ENCODE measurements around the gene BCORL1.
A peak's percentile ranks its signal among the peaks of the same experiment; 100 is the strongest.

Gene BCORL1

DNA sequence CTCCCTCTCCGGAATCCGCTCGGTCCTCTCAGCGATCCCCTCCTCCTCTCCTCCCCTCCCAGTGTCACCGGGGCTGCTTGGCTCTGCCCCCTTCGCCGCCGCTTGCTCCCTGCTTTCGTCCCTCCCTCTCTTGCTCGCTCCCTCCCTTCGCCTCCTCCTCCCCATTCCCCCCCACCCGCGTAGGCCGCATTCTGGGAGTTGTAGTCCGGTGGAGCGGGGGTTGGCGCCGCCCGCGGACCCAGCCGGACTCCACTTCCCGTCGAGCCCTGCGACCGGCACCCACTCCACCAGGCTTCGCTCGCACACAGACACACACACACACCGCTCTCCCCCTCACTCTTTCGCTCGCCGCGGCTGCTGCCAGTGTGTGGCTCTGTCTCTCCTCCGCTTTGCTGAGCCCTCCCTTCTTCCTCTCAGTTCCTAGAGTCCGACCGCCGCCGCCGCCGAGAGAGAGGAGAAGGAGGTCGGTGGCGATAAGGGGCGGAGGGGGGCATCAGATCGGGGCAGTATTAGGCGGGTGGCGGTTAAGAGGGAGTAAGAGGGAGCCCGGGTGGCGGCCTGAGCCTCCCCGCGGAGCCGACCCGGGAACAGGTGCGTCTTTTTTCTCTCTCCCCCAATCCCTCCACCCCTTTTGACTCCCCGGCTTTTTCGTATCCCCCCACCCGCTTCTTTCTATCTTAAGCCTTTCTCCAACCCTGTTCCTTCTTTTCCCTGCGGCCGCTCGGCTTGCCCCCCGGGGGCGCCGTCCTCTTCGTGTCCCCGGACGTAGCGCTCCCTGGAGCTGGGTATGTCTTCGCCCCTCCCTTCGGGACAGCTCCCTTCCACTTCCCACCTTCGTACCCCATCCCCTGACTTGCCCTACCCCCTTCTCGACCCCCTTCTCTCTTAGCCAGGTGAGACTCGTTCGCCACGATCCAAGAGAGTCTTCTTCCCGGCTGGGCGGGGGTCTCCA lies at the start of gene BCORL1:
BCORL1 (plus strand) TSS at position 336 of the 952 bp plus-strand sequence. CDS start 22,597 bp downstream, outside the sequence.
- Mint-ChIP-seq H3K4me1 (ENCODE audit: low read depth) (peaks cover 15% of the 10 kb centered on the region), H3K27me3 (no peaks in the 10 kb centered on the region), H3K4me3 (peak within 1 kb of the TSS; percentile 76), H3K9me3 (no peaks in the 10 kb centered on the region), H3K27ac (peak within 1 kb of the TSS; percentile 58), H3K36me3 (ENCODE audit: low read depth) (no peaks in the 10 kb centered on the region)

DNA sequence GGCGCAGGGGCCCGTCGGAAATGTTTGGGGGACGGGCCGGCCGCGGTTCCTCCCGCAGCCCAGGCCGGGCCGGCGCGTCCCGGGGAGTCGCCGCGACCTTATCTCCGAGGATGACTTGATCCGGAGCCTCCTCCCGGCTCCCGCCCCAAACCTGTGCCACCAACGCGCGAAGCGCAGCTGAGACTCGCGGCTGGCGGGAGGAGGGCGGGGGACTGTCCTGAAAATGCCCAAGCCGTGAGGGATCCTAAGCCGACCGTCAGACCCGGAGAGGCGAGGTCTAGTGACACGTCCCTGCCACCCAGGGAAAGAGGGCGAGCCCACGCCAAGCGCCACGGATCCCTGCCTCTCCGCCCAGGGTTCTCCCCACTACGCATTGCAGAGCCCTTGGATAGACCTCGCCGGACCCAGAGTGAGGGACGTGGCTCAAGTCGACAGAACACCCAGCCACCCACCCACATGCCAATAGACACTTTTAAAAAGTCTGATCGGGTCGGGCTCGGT lies 49.6 kb upstream of the BCORL1 start:
- Mint-ChIP-seq H3K27me3 (peaks cover 4% of the 10 kb centered on the region), H3K4me1 (ENCODE audit: low read depth) (peaks cover 3% of the 10 kb centered on the region), H3K36me3 (ENCODE audit: low read depth) (peaks cover 10% of the 10 kb centered on the region), H3K4me3 (no peak overlapping the region), H3K9me3 (no peaks in the 10 kb centered on the region), H3K27ac (no peak overlapping the region)

GRCh38 chrX:129933700-129934099 lies 48.7 kb upstream of the BCORL1 start:
- peaks cover 7% of the 10 kb centered on the region for H3K36me3 Mint-ChIP-seq (ENCODE audit: low read depth)
- H3K4me3 Mint-ChIP-seq, result peak overlapping the region; percentile 59
- H3K4me1 Mint-ChIP-seq (ENCODE audit: low read depth), result peaks cover 9% of the 10 kb centered on the region
- H3K9me3 Mint-ChIP-seq, result no peaks in the 10 kb centered on the region
- H3K27ac Mint-ChIP-seq, result no peak overlapping the region
- peaks cover 4% of the 10 kb centered on the region for H3K27me3 Mint-ChIP-seq

- H3K27me3 Mint-ChIP-seq, result peaks cover 4% of the 10 kb centered on the region
- H3K4me3 Mint-ChIP-seq, result no peak overlapping the region
- H3K36me3 Mint-ChIP-seq (ENCODE audit: low read depth), result no peaks in the 10 kb centered on the region
- no peaks in the 10 kb centered on the region for H3K9me3 Mint-ChIP-seq
- no peak overlapping the region for H3K27ac Mint-ChIP-seq
- H3K4me1 Mint-ChIP-seq (ENCODE audit: low read depth), result peaks cover 9% of the 10 kb centered on the region
These were observed 48.0 kb upstream of the BCORL1 start for GRCh38 chrX:129934461-129934860.

DNA sequence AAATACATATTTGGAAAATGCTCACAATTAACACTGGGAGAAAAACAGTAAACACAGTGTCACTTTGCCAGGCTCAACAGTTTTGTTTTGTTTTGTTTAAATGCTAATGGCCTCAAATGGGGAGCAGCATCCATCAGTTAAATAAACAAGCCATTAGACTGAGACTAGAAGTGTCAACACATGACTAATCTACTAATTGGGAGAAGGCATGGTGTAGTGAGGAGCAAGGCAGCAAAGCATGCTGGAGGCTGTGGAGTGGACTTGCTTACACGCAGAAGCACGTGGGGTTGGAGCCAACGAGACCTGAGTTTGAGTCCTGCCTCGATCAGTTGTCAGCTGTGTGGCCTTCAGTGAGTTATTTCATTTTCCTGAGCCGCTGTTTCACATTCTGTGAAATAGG lies 47.5 kb upstream of the BCORL1 start:
- Mint-ChIP-seq H3K4me1 (ENCODE audit: low read depth) (peaks cover 9% of the 10 kb centered on the region), H3K27me3 (peaks cover 4% of the 10 kb centered on the region), H3K4me3 (no peak overlapping the region), H3K9me3 (no peaks in the 10 kb centered on the region), H3K27ac (no peak overlapping the region), H3K36me3 (ENCODE audit: low read depth) (no peaks in the 10 kb centered on the region)

- Mint-ChIP-seq H3K36me3 (ENCODE audit: low read depth) (no peaks in the 10 kb centered on the region), H3K27ac (no peak overlapping the region), H3K9me3 (no peaks in the 10 kb centered on the region), H3K4me1 (ENCODE audit: low read depth) (peaks cover 5% of the 10 kb centered on the region), H3K27me3 (peaks cover 4% of the 10 kb centered on the region), H3K4me3 (no peak overlapping the region)
These were observed 44.4 kb upstream of the BCORL1 start for GRCh38 chrX:129938081-129938480.

DNA sequence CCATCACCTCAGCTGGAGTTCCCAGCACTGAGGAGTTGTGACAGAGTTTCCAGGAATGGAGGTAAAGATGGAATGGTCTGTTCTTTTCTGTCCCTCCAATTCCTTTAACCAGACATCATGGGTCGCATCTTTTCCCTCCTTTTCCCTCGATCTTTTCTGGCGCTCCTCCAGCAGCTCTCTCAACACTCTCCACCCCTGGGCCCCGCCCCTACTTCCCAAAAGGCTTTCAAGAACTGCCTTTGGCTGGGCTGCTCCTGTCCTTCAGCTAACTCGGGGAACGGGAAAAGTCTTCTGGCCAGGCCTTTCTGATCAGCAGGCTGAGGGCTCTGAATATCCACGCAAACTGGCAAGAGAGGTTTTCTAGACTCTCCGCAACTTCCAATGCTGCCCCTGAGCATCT lies 42.4 kb upstream of the BCORL1 start:
- Mint-ChIP-seq H3K36me3 (ENCODE audit: low read depth) (no peaks in the 10 kb centered on the region), H3K4me1 (ENCODE audit: low read depth) (peaks cover 5% of the 10 kb centered on the region)

GRCh38 chrX:129940721-129941120 lies 41.7 kb upstream of the BCORL1 start:
- Mint-ChIP-seq H3K36me3 (ENCODE audit: low read depth) (no peaks in the 10 kb centered on the region), H3K27me3 (no peaks in the 10 kb centered on the region), H3K4me1 (ENCODE audit: low read depth) (peaks cover 5% of the 10 kb centered on the region), H3K4me3 (no peak overlapping the region), H3K27ac (no peak overlapping the region), H3K9me3 (no peaks in the 10 kb centered on the region)

More for the DNA sequence above, 42.4 kb upstream of the BCORL1 start:
- Mint-ChIP-seq H3K27ac (no peak overlapping the region), H3K4me3 (no peak overlapping the region), H3K27me3 (no peaks in the 10 kb centered on the region), H3K9me3 (no peaks in the 10 kb centered on the region)

- Mint-ChIP-seq H3K27ac (no peak overlapping the region), H3K4me1 (ENCODE audit: low read depth) (no peaks in the 10 kb centered on the region), H3K36me3 (ENCODE audit: low read depth) (no peaks in the 10 kb centered on the region), H3K9me3 (no peaks in the 10 kb centered on the region), H3K4me3 (no peak overlapping the region), H3K27me3 (no peaks in the 10 kb centered on the region)
These were observed 37.3 kb upstream of the BCORL1 start for GRCh38 chrX:129945131-129945530.

DNA sequence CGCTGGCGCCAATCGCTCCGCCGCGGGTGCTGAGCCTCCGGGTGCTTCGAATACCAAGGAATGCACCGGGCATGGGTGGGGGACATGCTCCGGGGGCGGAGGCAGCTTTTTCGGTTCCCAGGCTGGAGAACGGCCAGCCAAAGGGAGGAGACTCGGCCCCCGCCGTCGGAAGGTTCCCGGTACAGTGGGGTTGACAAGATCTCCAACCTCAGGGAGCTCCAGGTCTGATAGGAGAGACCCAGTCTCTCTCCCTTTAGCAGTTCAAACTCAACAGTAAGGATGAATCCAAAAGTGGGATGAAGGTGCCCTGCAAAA lies 29.1 kb upstream of the BCORL1 start:
- no peaks in the 10 kb centered on the region for H3K27me3 Mint-ChIP-seq
- H3K27ac Mint-ChIP-seq, result no peak overlapping the region
- H3K4me3 Mint-ChIP-seq, result peak overlapping the region; percentile 59

GRCh38 chrX:129953881-129954280 lies 28.6 kb upstream of the BCORL1 start:
- Mint-ChIP-seq H3K4me3 (peak overlapping the region; percentile 59), H3K36me3 (ENCODE audit: low read depth) (no peaks in the 10 kb centered on the region), H3K9me3 (no peaks in the 10 kb centered on the region), H3K27ac (no peak overlapping the region), H3K27me3 (no peaks in the 10 kb centered on the region), H3K4me1 (ENCODE audit: low read depth) (peaks cover 9% of the 10 kb centered on the region)

More for the DNA sequence above, 29.1 kb upstream of the BCORL1 start:
- H3K9me3 Mint-ChIP-seq, result no peaks in the 10 kb centered on the region
- no peaks in the 10 kb centered on the region for H3K36me3 Mint-ChIP-seq (ENCODE audit: low read depth)
- H3K4me1 Mint-ChIP-seq (ENCODE audit: low read depth), result peaks cover 9% of the 10 kb centered on the region

DNA sequence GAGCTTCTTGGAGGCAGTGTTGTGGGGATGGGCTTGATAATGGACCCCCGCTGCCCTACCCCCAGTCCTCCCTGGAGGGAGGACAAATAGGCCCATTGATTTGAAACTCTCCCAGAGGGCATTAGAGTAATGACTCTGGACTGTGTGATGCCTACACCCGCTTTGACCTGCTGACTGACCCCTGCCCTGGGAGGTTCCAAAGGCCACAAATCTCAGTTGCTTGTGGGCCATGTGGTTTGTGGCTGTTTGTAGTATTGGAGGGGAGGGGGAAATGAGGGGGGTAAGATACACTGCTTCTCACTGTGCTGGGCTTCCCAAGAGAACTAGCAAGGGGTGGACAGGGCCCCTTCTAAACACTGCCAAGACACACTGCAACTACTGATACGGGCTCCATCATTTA lies 27.6 kb upstream of the BCORL1 start:
- H3K4me3 Mint-ChIP-seq, result no peak overlapping the region
- H3K4me1 Mint-ChIP-seq (ENCODE audit: low read depth), result peaks cover 9% of the 10 kb centered on the region
- H3K36me3 Mint-ChIP-seq (ENCODE audit: low read depth), result no peaks in the 10 kb centered on the region
- H3K27me3 Mint-ChIP-seq, result no peaks in the 10 kb centered on the region
- no peaks in the 10 kb centered on the region for H3K9me3 Mint-ChIP-seq
- H3K27ac Mint-ChIP-seq, result no peak overlapping the region

GRCh38 chrX:129955682-129956081 lies 26.8 kb upstream of the BCORL1 start:
- Mint-ChIP-seq H3K9me3 (no peaks in the 10 kb centered on the region), H3K4me3 (no peak overlapping the region), H3K27ac (no peak overlapping the region), H3K27me3 (no peaks in the 10 kb centered on the region), H3K4me1 (ENCODE audit: low read depth) (peaks cover 9% of the 10 kb centered on the region), H3K36me3 (ENCODE audit: low read depth) (no peaks in the 10 kb centered on the region)

GRCh38 chrX:129956145-129956544 lies 26.3 kb upstream of the BCORL1 start:
- H3K27me3 Mint-ChIP-seq, result no peaks in the 10 kb centered on the region
- peak overlapping the region; percentile 27 for H3K4me3 Mint-ChIP-seq
- H3K9me3 Mint-ChIP-seq, result no peaks in the 10 kb centered on the region
- no peaks in the 10 kb centered on the region for H3K36me3 Mint-ChIP-seq (ENCODE audit: low read depth)
- no peak overlapping the region for H3K27ac Mint-ChIP-seq
- H3K4me1 Mint-ChIP-seq (ENCODE audit: low read depth), result peaks cover 9% of the 10 kb centered on the region

GRCh38 chrX:129956765-129957164 lies 25.7 kb upstream of the BCORL1 start:
- H3K9me3 Mint-ChIP-seq, result no peaks in the 10 kb centered on the region
- H3K27ac Mint-ChIP-seq, result no peak overlapping the region
- peaks cover 13% of the 10 kb centered on the region for H3K4me1 Mint-ChIP-seq (ENCODE audit: low read depth)
- H3K27me3 Mint-ChIP-seq, result no peaks in the 10 kb centered on the region
- no peaks in the 10 kb centered on the region for H3K36me3 Mint-ChIP-seq (ENCODE audit: low read depth)
- H3K4me3 Mint-ChIP-seq, result no peak overlapping the region
